Right atrium auricular region (tissue), 2 donors: ENCODE results near the gene SMTN. TPM values are rescaled to one million over a fixed set of nuclear protein-coding genes. Genes with fewer than 3 reads are reported as not detected.

Experiments
- DNase-seq: peaks from one replicate; pipeline ENCODE4 v3.0.0-alpha.2; 2019; ENCODE audit warnings: low spot score
- H3K27ac ChIP-seq, 2 donors: fragments of 200-600 bp; sonication (generic); 1 replicate in 1 of 2; 2 replicates in 1 of 2; pipeline ENCODE4 v1.5.1; 2016 to 2019
- H3K27me3 ChIP-seq, 2 donors: fragments of 200-600 bp; sonication (generic); one replicate each; pipeline versions ENCODE4 v1.5.1 to v1.6.0; 2017 to 2019
- H3K36me3 ChIP-seq: fragments of 200-600 bp; sonication (generic); one replicate; pipeline ENCODE4 v1.5.1; 2016
- H3K4me1 ChIP-seq, 2 donors: fragments of 200-600 bp; sonication (generic); one replicate each; pipeline versions ENCODE4 v1.5.1 to v1.6.0; 2017 to 2019
- H3K4me3 ChIP-seq, 2 donors: fragments of 200-600 bp; sonication (generic); 1 replicate in 1 of 2; 2 replicates in 1 of 2; pipeline ENCODE4 v1.5.1; 2017 to 2019; ENCODE audit warnings: mild to moderate bottlenecking in 1 of 2, moderate library complexity in 1 of 2
- H3K9me3 ChIP-seq, 2 donors: fragments of 200-600 bp; sonication (generic); one replicate each; pipeline ENCODE4 v1.5.1; 2019
- CTCF ChIP-seq, 2 donors: fragments of 200-600 bp; sonication (generic); IDR thresholded peaks; one replicate each; pipeline ENCODE4 v1.5.1; 2019; ENCODE audit warnings: antibody characterized with exemption in 2 of 2
- total RNA-seq, 2 donors: library from RNA; depleted of rRNA; stranded (reverse); fragments of >200 nt; gene quantifications; one replicate each; pipeline ENCODE4 v1.1.0, GENCODE V29; 2016

Gene SMTN
- total RNA-seq, 2 donors from 2014 or later: 81.4 to 183 TPM

DNA sequence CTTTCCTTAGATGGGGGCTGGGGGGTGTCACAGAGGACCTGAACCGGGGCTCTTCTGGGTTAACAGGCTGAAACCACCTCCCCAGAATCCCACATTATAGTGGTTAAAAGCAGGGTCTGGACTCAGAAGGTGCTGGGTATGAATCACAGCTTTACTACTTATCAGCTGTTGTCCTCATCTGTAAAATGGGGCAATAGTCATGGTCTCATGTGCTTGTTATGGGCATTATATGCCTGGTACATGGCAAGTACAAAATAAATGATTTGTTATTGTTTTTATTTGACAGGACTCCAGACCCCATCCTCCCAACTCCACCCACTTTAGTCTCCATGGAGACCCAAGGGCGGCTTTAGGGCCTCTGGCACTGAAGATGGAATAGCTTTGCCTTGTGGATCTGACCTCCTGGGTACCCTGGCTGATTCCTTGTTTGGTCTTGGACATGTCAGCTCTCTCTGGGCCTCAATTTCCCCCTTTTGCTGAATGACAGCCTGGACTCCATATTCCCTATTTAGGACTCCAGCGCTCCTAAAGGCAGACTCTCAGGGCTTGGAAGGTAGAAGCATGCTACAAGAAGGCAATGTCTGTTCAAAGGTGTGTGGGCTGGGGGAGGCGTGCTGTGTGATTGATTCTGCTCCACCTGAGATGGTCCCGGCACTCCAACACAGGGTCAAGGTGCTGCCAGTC lies 812 bp upstream of the SMTN start:
- TF ChIP-seq CTCF (IDR thresholded peaks at IDR 0.05): no peak
- Histone ChIP-seq H3K9me3 (no peaks in the 10 kb centered on the region), H3K27ac (peak overlapping the region; percentile 92), H3K4me1 (peaks cover 0 to 42% of the 10 kb centered on the region in 2 donors), H3K36me3 (no peaks in the 10 kb centered on the region), H3K4me3 (peak overlapping the region; percentile 72 to 80), H3K27me3 (no peaks in the 10 kb centered on the region)
- no peak for DNase-seq

DNA sequence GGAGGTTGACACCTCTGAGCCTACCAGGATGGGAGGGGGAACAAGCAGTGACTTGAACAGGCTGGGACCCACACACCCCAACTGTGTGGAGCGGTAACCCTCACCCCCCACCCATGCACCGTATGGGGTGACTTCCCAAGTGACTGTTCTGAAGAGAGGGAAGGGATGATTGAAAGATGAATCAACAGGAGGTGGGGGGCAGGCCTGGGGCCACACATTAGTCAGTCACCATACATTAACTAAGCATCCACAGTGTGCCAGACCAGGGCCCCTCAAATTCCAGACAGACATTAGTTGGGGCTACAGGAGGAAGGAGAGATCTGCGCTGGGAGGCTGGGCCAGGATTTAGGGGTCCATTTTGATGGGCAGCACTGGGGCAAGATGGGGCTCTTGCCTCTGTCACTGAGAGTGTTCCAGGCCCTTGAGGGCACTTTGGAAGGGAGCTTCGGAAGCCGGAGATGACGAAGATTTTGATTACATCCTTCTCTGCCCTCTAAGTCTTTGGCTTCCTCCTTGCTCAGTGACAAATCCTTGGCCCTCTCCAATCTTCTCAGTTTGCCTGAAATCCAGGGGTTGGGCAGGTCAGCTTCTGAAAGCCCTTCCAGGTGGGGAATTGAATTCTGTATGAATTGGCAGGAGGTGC lies 966 bp downstream of the SMTN start:
- DNase-seq: no peak
- TF ChIP-seq CTCF (IDR thresholded peaks at IDR 0.05): no peak
- Histone ChIP-seq H3K27ac (peak overlapping the region; percentile 92), H3K4me1 (peaks cover 0 to 57% of the 10 kb centered on the region in 2 donors), H3K9me3 (no peaks in the 10 kb centered on the region), H3K4me3 (peak overlapping the region; percentile 72 to 80), H3K27me3 (no peaks in the 10 kb centered on the region), H3K36me3 (no peaks in the 10 kb centered on the region)

GRCh38 chr22:31082606-31083376 lies 1.7 kb downstream of the SMTN start:
- H3K4me1 ChIP-seq: peaks cover 0 to 64% of the 10 kb centered on the region in 2 donors
- H3K27ac ChIP-seq: peak overlapping the region; percentile 92
- peaks cover 2% of the 10 kb centered on the region for H3K36me3 ChIP-seq
- no peaks in the 10 kb centered on the region for H3K27me3 ChIP-seq
- H3K4me3 ChIP-seq: peak overlapping the region; percentile 72 to 80
- peak; percentile 54 to 78 for TF ChIP-seq CTCF (IDR thresholded peaks at IDR 0.05)
- no peaks in the 10 kb centered on the region for H3K9me3 ChIP-seq
- DNase-seq: peak; percentile 83

DNA sequence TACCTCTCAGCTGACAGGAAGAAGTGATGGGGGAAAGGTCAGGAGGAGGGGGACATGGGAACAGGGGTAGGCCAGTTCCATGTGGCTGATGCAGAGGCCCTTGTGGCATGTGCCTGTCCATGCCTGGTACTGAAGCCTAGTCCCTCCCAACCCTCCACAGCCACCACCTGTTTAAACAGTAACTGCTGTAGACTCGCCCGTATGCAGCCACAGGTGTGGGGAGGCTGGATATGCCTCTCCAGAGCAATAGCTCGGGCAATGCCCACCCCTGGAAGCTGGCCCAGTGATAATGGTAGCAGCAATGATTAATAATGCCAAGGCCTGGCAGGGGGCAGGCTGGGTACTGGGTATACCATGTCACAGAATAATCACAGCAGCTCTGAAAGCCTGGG lies 2.3 kb downstream of the SMTN start:
- Histone ChIP-seq H3K4me3 (peak overlapping the region; percentile 72 to 80), H3K9me3 (no peaks in the 10 kb centered on the region), H3K27me3 (no peaks in the 10 kb centered on the region), H3K4me1 (peaks cover 0 to 64% of the 10 kb centered on the region in 2 donors), H3K27ac (peak overlapping the region; percentile 92), H3K36me3 (peaks cover 8% of the 10 kb centered on the region)
- no peak for TF ChIP-seq CTCF (IDR thresholded peaks at IDR 0.05)
- no peak for DNase-seq

- no peaks in the 10 kb centered on the region for H3K27me3 ChIP-seq
- H3K4me1 ChIP-seq: peaks cover 0 to 64% of the 10 kb centered on the region in 2 donors
- H3K36me3 ChIP-seq: peaks cover 16% of the 10 kb centered on the region
- no peak for TF ChIP-seq CTCF (IDR thresholded peaks at IDR 0.05)
- no peaks in the 10 kb centered on the region for H3K9me3 ChIP-seq
- peak overlapping the region; percentile 72 to 80 for H3K4me3 ChIP-seq
- DNase-seq: no peak
- H3K27ac ChIP-seq: peak overlapping the region; percentile 92
Observed at GRCh38 chr22:31083923-31084810, 3.0 kb downstream of the SMTN start.
